Measurements from ENCODE around the gene LARP4.
"Not testable (repeated sequence)": the region's sequence is repeated elsewhere in the genome, so short reads cannot be mapped to it uniquely, and the experiment has no call there.

Gene LARP4

GRCh38 chr12:50483488-50483887 lies 82.8 kb downstream of the LARP4 start:
- DNase-seq (ENCODE audit: low spot score): no peak

- DNase-seq (ENCODE audit: low spot score): no peak
Observed at GRCh38 chr12:50488801-50489200, 88.1 kb downstream of the LARP4 start.

GRCh38 chr12:50498119-50498518 lies 97.4 kb downstream of the LARP4 start:
- not testable (repeated sequence) for DNase-seq (ENCODE audit: low spot score)

- peak; percentile 96 for DNase-seq (ENCODE audit: low spot score)
Observed at GRCh38 chr12:50504798-50505674, 104.4 kb downstream of the LARP4 start, which contains the start of gene DIP2B. DIP2B (plus strand) TSS chr12:50504985; CDS start chr12:50505141, 156 bp downstream.

- no peak for DNase-seq (ENCODE audit: low spot score)
Observed at GRCh38 chr12:50505675-50506530, 105.2 kb downstream of the LARP4 start.

GRCh38 chr12:50506753-50507473 lies 106.2 kb downstream of the LARP4 start:
- no peak for DNase-seq (ENCODE audit: low spot score)

GRCh38 chr12:50507474-50507838 lies 106.8 kb downstream of the LARP4 start:
- DNase-seq (ENCODE audit: low spot score): no peak

GRCh38 chr12:50507930-50508329 lies 107.2 kb downstream of the LARP4 start:
- no peak for DNase-seq (ENCODE audit: low spot score)

- DNase-seq (ENCODE audit: low spot score): no peak
Observed at GRCh38 chr12:50508414-50508813, 107.7 kb downstream of the LARP4 start.

- DNase-seq (ENCODE audit: low spot score): no peak
Observed at GRCh38 chr12:50508970-50509663, 108.4 kb downstream of the LARP4 start.

- no peak for DNase-seq (ENCODE audit: low spot score)
Observed at GRCh38 chr12:50514526-50515276, 114.0 kb downstream of the LARP4 start.

GRCh38 chr12:50515587-50515986 lies 114.9 kb downstream of the LARP4 start:
- DNase-seq (ENCODE audit: low spot score): no peak

GRCh38 chr12:50517421-50518048 lies 116.8 kb downstream of the LARP4 start:
- DNase-seq (ENCODE audit: low spot score): peak; percentile 47

GRCh38 chr12:50518090-50518489 lies 117.4 kb downstream of the LARP4 start:
- no peak for DNase-seq (ENCODE audit: low spot score)

GRCh38 chr12:50519353-50519752 lies 118.7 kb downstream of the LARP4 start:
- DNase-seq (ENCODE audit: low spot score): no peak

- no peak for DNase-seq (ENCODE audit: low spot score)
Observed at GRCh38 chr12:50520416-50521207, 119.9 kb downstream of the LARP4 start.

GRCh38 chr12:50521781-50522180 lies 121.1 kb downstream of the LARP4 start:
- DNase-seq (ENCODE audit: low spot score): not testable (repeated sequence)

- no peak for DNase-seq (ENCODE audit: low spot score)
Observed at GRCh38 chr12:50523772-50524171, 123.1 kb downstream of the LARP4 start.

GRCh38 chr12:50524621-50525020 lies 123.9 kb downstream of the LARP4 start:
- DNase-seq (ENCODE audit: low spot score): no peak

GRCh38 chr12:50525422-50525821 lies 124.7 kb downstream of the LARP4 start:
- no peak for DNase-seq (ENCODE audit: low spot score)

Data from activated CD4-positive, alpha-beta T cell treated with anti-CD3 and anti-CD28 coated beads, Interleukin-2, Interleukin-4, amounts not matched to agents 100 ng/mL and 50 ng/mL, durations not matched to agents 16 hours and 8 hours (primary cell).